ENCODE data around the gene GLTP.
"Not testable (repeated sequence)": the region's sequence is repeated elsewhere in the genome, so short reads cannot be mapped to it uniquely, and the experiment has no call there.

Gene GLTP

GRCh38 chr12:109880043-109880931 lies at the start of gene GLTP:
TSS of gene GLTP (minus strand) at chr12:109880541. CDS start at chr12:109880374, 167 bp downstream.
- DNase-seq (ENCODE audit: low read depth in 2 of 2) = peak; percentile 76 to 79

- not testable (repeated sequence) for DNase-seq (ENCODE audit: low read depth in 2 of 2)
These were observed 49.0 kb upstream of the GLTP start for GRCh38 chr12:109929326-109929725.

- DNase-seq (ENCODE audit: low read depth in 2 of 2) = no peak
These were observed 47.8 kb upstream of the GLTP start for GRCh38 chr12:109928058-109928656.

GRCh38 chr12:109927622-109928021 lies 47.3 kb upstream of the GLTP start:
- peak in 1 of 2 donors; percentile 11 for DNase-seq (ENCODE audit: low read depth in 2 of 2)

- no peak for DNase-seq (ENCODE audit: low read depth in 2 of 2)
These were observed 46.3 kb upstream of the GLTP start for GRCh38 chr12:109926488-109927210.

GRCh38 chr12:109926016-109926415 lies 45.7 kb upstream of the GLTP start:
- no peak for DNase-seq (ENCODE audit: low read depth in 2 of 2)

GRCh38 chr12:109925185-109925840 lies 45.0 kb upstream of the GLTP start:
- DNase-seq (ENCODE audit: low read depth in 2 of 2) = no peak

- DNase-seq (ENCODE audit: low read depth in 2 of 2) = no peak
These were observed 43.3 kb upstream of the GLTP start for GRCh38 chr12:109923481-109924245.

- no peak for DNase-seq (ENCODE audit: low read depth in 2 of 2)
These were observed 42.7 kb upstream of the GLTP start for GRCh38 chr12:109923038-109923437.

GRCh38 chr12:109921982-109922381 lies 41.6 kb upstream of the GLTP start:
- no peak for DNase-seq (ENCODE audit: low read depth in 2 of 2)

- no peak for DNase-seq (ENCODE audit: low read depth in 2 of 2)
These were observed 40.0 kb upstream of the GLTP start for GRCh38 chr12:109920261-109920780.

- DNase-seq (ENCODE audit: low read depth in 2 of 2) = no peak
These were observed 39.1 kb upstream of the GLTP start for GRCh38 chr12:109919456-109919855.

- DNase-seq (ENCODE audit: low read depth in 2 of 2) = no peak
These were observed 35.7 kb upstream of the GLTP start for GRCh38 chr12:109916045-109916444.

- DNase-seq (ENCODE audit: low read depth in 2 of 2) = no peak
These were observed 35.1 kb upstream of the GLTP start for GRCh38 chr12:109915171-109916040.

- DNase-seq (ENCODE audit: low read depth in 2 of 2) = no peak
These were observed 34.1 kb upstream of the GLTP start for GRCh38 chr12:109914461-109914860.

- DNase-seq (ENCODE audit: low read depth in 2 of 2) = no peak
These were observed 32.5 kb upstream of the GLTP start for GRCh38 chr12:109912855-109913321.

GRCh38 chr12:109910969-109911348 lies 30.6 kb upstream of the GLTP start:
- DNase-seq (ENCODE audit: low read depth in 2 of 2) = no peak

- no peak for DNase-seq (ENCODE audit: low read depth in 2 of 2)
These were observed 30.1 kb upstream of the GLTP start for GRCh38 chr12:109910254-109910968.

- DNase-seq (ENCODE audit: low read depth in 2 of 2) = no peak
These were observed 25.0 kb upstream of the GLTP start for GRCh38 chr12:109905301-109905700.
